K562 (cell line): Measurements from ENCODE around the gene RPS2. TPM values are rescaled to one million over a fixed set of nuclear protein-coding genes. Genes with fewer than 3 reads are reported as not detected.

ENCODE experiments used
- ASH1L ChIP-seq: fragments of 450-650 bp; IDR thresholded peaks from 2 replicates; pipeline ENCODE4 v1.6.1; 2018; ENCODE audit warnings: borderline replicate concordance, mild to moderate bottlenecking, low read depth; ENCODE audit not compliant: partially characterized antibody
- NR4A1 ChIP-seq, 2 experiments: fragments of 250-450 bp in 1 of 2; fragments of 450-650 bp in 1 of 2; sonication (Bioruptor Pico) in 1 of 2; IDR thresholded peaks; 2 replicates each; pipeline versions ENCODE4 v1.4.0 to v1.6.1; 2016 to 2020; ENCODE audit warnings: mild to moderate bottlenecking in 2 of 2, missing compliant biosample characterization in 1 of 2, missing genetic modification characterization in 1 of 2, moderate library complexity in 1 of 2
- POLR2B ChIP-seq: fragments of 450-650 bp; IDR thresholded peaks from 2 replicates; pipeline ENCODE4 v1.6.1; 2018; ENCODE audit warnings: low read depth; ENCODE audit not compliant: partially characterized antibody
- POLR2G ChIP-seq: fragments of 200-400 bp; formaldehyde crosslinking; IDR thresholded peaks from 2 replicates; pipeline ENCODE4 v1.6.1; 2017; ENCODE audit warnings: low read depth, mild to moderate bottlenecking, antibody characterized with exemption, low read length, moderate library complexity
- TAF1 ChIP-seq: IDR thresholded peaks from 2 replicates; pipeline ENCODE4 v1.6.1; 2011; ENCODE audit warnings: mild to moderate bottlenecking, low read length, moderate library complexity; ENCODE audit not compliant: insufficient read depth, control insufficient read depth, severe bottlenecking; ENCODE audit errors: extremely low read depth
- ZBTB26 ChIP-seq: fragments of 450-650 bp; formaldehyde crosslinking; IDR thresholded peaks from 2 replicates; pipeline ENCODE4 v1.4.0; 2022; ENCODE audit warnings: missing genetic modification characterization
- polyA plus RNA-seq, 8 experiments: library from polyadenylated mRNA; depleted of rRNA in 4 of 8; stranded (reverse) in 5 of 8; unstranded in 3 of 8; fragments of >200 nt; fragmentation: Nextera tagmentation in 2 of 8; fragmentation: Illumina TruSeq in 1 of 8; extraction: Ambion mirVana in 2 of 8; extraction: Trizol in 1 of 8; gene quantifications; 2 replicates each; pipeline versions ENCODE4 v1.2.1 to v1.2.3, GENCODE V29; 2011 to 2014; ENCODE audit warnings: inconsistent platforms in 1 of 8, missing spikeins in 1 of 8
- total RNA-seq, 7 experiments: library from RNA; depleted of rRNA in 6 of 7; stranded (reverse); fragments of >200 nt in 6 of 7; fragmentation: Illumina TruSeq in 2 of 7; extraction: Trizol in 2 of 7; gene quantifications; 2 replicates each; pipeline versions ENCODE4 v1.2.1 to v1.2.3, GENCODE V29; 2011 to 2021; ENCODE audit warnings: low replicate concordance in 1 of 7

The RPS2 gene
- total and polyA plus RNA-seq, 9 of the 15 experiments (the other 6 are each of a cell fraction or from before 2014, with no cell fraction given) = 834 to 4,794 (median 3,793) TPM

DNA sequence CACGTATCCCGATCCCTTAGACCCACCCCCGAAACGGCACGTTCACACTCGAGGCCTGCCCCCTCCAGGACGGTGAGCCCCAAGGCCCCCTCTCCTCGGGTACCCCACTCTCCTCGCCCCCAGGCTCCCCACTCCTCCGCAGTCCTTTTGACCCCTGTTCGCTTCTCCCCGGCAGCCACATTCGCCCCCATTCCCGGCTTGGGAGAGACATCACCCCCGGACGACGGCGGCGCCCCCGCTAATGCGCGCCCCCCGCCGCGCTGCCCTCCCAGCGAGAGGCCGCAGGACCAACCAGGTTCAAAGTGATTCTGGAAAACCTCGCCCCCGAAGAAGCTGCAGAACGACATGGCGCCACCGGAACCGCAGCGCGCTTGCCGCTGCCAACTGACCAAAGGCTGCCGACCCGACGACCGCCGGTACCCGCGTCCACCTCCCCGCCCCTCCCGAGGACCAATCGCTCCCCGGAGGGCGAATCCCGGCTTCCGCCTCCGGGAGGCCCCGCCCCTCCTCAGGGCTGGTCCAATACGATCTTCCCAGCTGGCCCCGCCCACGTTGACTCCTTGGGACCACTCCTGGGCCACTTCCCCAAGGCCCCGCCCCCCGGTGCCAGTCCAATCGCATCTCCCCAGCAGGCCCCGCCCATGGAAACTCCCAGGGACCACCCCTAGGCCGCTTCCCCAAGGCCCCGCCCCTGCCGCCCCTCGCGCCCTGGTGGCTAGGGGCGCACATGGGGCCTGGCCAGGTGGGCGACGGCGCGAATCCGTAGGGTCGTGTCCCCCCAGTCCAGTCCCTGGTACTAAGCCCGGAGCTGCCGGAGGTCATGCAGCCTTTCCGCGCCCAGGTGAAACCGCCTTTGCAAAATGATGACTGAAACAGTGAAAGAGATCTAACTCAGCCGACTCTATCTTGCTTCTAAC, 21.6 kb downstream of the RPS2 start, which contains the start of gene MSRB1 (continued):
- TF ChIP-seq ZBTB26 (CRISPR knock-in tag) (0 out of 2 replicates have a peak, but pooled peaks have one; percentile 67), NR4A1 (CRISPR knock-in tag; IDR thresholded peaks at IDR 0.05) (0 out of 2 replicates have a peak, but pooled peaks have one; percentile 23), NR4A1 (tag; IDR thresholded peaks at IDR 0.05) (no peak), POLR2G (peak; percentile 95), TAF1 (peak; percentile 50), ASH1L (no peak), POLR2B (peak; percentile 67)
